WTC11 (cell line): ENCODE data around the gene RPS6KA4. TPM values are rescaled to one million over a fixed set of nuclear protein-coding genes. Genes with fewer than 3 reads are reported as not detected.

ENCODE experiments used
- CREM ChIP-seq: sonication (generic); formaldehyde crosslinking; IDR thresholded peaks from 2 replicates; pipeline ENCODE4 v1.8.1; 2022; ENCODE audit warnings: mild to moderate bottlenecking, missing genetic modification reagents, moderate library complexity
- NFYB ChIP-seq: sonication (generic); formaldehyde crosslinking; conservative IDR thresholded peaks from 2 replicates; pipeline ENCODE4 v1.8.0; 2022; ENCODE audit warnings: low read depth, missing genetic modification reagents
- RORB ChIP-seq: fragments of 250-450 bp; sonication (Bioruptor Pico); IDR thresholded peaks from 2 replicates; pipeline ENCODE4 v1.9.0; 2021; ENCODE audit warnings: mild to moderate bottlenecking
- TP53 ChIP-seq: sonication (generic); formaldehyde crosslinking; IDR thresholded peaks from 2 replicates; pipeline ENCODE4 v1.8.1; 2023; ENCODE audit warnings: mild to moderate bottlenecking, missing genetic modification reagents
- ZNF263 ChIP-seq: sonication (generic); formaldehyde crosslinking; IDR thresholded peaks from 2 replicates; pipeline ENCODE4 v1.8.1; 2022; ENCODE audit warnings: low read depth, mild to moderate bottlenecking, moderate library complexity, missing genetic modification reagents
- total RNA-seq: library from RNA; stranded (reverse); gene quantifications from 3 replicates; pipeline ENCODE4 v1.2.3, GENCODE V29; 2021
- TF ChIP-seq, protein P1 (sequence below): fragments of 250-450 bp; sonication (Bioruptor Pico); IDR thresholded peaks from 2 replicates; pipeline ENCODE4 v2.1.2; 2022; ENCODE audit warnings: mild to moderate bottlenecking, moderate library complexity
- TF ChIP-seq, protein P2 (sequence below): sonication (generic); formaldehyde crosslinking; IDR thresholded peaks from 2 replicates; pipeline ENCODE4 v1.8.0; 2023; ENCODE audit warnings: missing genetic modification reagents, mild to moderate bottlenecking, borderline replicate concordance
- TF ChIP-seq, protein P3 (sequence below): fragments of 250-450 bp; sonication (Bioruptor Pico); IDR thresholded peaks from 2 replicates; pipeline ENCODE4 v1.9.0; 2021; ENCODE audit warnings: moderate library complexity, mild to moderate bottlenecking, inconsistent platforms, borderline replicate concordance
- TF ChIP-seq, protein P4 (sequence below): sonication (generic); formaldehyde crosslinking; IDR thresholded peaks from 2 replicates; pipeline ENCODE4 v1.8.1; 2022; ENCODE audit warnings: mild to moderate bottlenecking, missing genetic modification reagents, moderate library complexity, borderline replicate concordance
- TF ChIP-seq, protein P5 (sequence below): fragments of 250-450 bp; sonication (Bioruptor Pico); IDR thresholded peaks from 2 replicates; pipeline ENCODE4 v1.9.0; 2021; ENCODE audit warnings: mild to moderate bottlenecking, borderline replicate concordance
- TF ChIP-seq, protein P6 (sequence below): sonication (generic); formaldehyde crosslinking; IDR thresholded peaks from 2 replicates; pipeline ENCODE4 v1.8.0; 2023; ENCODE audit warnings: missing genetic modification reagents
- TF ChIP-seq, protein P7 (sequence below): sonication (generic); formaldehyde crosslinking; IDR thresholded peaks from 2 replicates; pipeline ENCODE4 v1.8.1; 2022; ENCODE audit warnings: mild to moderate bottlenecking, moderate library complexity, missing genetic modification reagents
- TF ChIP-seq, protein P8 (sequence below): sonication (generic); formaldehyde crosslinking; IDR thresholded peaks from 2 replicates; pipeline ENCODE4 v1.8.1; 2023; ENCODE audit warnings: mild to moderate bottlenecking, missing genetic modification reagents

RPS6KA4 gene
- total RNA-seq, 1 experiment from 2014 or later = 16.8 TPM

DNA sequence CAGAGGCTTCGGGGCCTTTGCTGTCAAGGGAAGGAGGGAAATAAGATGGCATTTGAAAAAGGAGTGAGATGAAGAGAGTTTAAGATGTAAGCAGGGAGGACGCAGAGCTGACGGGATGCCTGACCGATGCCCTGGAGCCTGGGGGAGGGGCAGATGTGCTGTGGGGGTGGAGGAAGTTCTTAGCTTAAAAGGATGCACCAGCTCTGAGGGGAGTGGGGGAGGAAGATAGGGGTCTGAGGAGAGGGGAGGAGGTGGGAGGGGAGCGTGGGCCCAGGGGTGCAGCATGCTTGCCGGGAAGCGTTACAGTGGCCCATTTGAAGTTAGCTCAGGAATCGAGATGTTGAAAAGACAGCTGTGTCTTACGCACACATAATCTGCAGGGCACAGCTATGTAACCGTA is 56.3 kb downstream of the RPS6KA4 start (continued):
- TF ChIP-seq, protein P1, sequence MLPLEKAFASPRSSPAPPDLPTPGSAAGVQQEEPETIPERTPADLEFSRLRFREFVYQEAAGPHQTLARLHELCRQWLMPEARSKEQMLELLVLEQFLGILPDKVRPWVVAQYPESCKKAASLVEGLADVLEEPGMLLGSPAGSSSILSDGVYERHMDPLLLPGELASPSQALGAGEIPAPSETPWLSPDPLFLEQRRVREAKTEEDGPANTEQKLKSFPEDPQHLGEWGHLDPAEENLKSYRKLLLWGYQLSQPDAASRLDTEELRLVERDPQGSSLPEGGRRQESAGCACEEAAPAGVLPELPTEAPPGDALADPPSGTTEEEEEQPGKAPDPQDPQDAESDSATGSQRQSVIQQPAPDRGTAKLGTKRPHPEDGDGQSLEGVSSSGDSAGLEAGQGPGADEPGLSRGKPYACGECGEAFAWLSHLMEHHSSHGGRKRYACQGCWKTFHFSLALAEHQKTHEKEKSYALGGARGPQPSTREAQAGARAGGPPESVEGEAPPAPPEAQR (CRISPR knock-in tag) = no peak
- TF ChIP-seq, protein P2, sequence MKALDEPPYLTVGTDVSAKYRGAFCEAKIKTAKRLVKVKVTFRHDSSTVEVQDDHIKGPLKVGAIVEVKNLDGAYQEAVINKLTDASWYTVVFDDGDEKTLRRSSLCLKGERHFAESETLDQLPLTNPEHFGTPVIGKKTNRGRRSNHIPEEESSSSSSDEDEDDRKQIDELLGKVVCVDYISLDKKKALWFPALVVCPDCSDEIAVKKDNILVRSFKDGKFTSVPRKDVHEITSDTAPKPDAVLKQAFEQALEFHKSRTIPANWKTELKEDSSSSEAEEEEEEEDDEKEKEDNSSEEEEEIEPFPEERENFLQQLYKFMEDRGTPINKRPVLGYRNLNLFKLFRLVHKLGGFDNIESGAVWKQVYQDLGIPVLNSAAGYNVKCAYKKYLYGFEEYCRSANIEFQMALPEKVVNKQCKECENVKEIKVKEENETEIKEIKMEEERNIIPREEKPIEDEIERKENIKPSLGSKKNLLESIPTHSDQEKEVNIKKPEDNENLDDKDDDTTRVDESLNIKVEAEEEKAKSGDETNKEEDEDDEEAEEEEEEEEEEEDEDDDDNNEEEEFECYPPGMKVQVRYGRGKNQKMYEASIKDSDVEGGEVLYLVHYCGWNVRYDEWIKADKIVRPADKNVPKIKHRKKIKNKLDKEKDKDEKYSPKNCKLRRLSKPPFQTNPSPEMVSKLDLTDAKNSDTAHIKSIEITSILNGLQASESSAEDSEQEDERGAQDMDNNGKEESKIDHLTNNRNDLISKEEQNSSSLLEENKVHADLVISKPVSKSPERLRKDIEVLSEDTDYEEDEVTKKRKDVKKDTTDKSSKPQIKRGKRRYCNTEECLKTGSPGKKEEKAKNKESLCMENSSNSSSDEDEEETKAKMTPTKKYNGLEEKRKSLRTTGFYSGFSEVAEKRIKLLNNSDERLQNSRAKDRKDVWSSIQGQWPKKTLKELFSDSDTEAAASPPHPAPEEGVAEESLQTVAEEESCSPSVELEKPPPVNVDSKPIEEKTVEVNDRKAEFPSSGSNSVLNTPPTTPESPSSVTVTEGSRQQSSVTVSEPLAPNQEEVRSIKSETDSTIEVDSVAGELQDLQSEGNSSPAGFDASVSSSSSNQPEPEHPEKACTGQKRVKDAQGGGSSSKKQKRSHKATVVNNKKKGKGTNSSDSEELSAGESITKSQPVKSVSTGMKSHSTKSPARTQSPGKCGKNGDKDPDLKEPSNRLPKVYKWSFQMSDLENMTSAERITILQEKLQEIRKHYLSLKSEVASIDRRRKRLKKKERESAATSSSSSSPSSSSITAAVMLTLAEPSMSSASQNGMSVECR (CRISPR knock-in tag) = no peak
- TF ChIP-seq, protein P3, sequence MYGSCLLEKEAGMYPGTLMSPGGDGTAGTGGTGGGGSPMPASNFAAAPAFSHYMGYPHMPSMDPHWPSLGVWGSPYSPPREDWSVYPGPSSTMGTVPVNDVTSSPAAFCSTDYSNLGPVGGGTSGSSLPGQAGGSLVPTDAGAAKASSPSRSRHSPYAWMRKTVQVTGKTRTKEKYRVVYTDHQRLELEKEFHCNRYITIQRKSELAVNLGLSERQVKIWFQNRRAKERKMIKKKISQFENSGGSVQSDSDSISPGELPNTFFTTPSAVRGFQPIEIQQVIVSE (CRISPR knock-in tag) = no peak
- TF ChIP-seq NFYB = no peak
- no peak for TF ChIP-seq CREM (CRISPR knock-in tag)
- TF ChIP-seq, protein P4, sequence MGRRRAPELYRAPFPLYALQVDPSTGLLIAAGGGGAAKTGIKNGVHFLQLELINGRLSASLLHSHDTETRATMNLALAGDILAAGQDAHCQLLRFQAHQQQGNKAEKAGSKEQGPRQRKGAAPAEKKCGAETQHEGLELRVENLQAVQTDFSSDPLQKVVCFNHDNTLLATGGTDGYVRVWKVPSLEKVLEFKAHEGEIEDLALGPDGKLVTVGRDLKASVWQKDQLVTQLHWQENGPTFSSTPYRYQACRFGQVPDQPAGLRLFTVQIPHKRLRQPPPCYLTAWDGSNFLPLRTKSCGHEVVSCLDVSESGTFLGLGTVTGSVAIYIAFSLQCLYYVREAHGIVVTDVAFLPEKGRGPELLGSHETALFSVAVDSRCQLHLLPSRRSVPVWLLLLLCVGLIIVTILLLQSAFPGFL = no peak
- TF ChIP-seq, protein P5, sequence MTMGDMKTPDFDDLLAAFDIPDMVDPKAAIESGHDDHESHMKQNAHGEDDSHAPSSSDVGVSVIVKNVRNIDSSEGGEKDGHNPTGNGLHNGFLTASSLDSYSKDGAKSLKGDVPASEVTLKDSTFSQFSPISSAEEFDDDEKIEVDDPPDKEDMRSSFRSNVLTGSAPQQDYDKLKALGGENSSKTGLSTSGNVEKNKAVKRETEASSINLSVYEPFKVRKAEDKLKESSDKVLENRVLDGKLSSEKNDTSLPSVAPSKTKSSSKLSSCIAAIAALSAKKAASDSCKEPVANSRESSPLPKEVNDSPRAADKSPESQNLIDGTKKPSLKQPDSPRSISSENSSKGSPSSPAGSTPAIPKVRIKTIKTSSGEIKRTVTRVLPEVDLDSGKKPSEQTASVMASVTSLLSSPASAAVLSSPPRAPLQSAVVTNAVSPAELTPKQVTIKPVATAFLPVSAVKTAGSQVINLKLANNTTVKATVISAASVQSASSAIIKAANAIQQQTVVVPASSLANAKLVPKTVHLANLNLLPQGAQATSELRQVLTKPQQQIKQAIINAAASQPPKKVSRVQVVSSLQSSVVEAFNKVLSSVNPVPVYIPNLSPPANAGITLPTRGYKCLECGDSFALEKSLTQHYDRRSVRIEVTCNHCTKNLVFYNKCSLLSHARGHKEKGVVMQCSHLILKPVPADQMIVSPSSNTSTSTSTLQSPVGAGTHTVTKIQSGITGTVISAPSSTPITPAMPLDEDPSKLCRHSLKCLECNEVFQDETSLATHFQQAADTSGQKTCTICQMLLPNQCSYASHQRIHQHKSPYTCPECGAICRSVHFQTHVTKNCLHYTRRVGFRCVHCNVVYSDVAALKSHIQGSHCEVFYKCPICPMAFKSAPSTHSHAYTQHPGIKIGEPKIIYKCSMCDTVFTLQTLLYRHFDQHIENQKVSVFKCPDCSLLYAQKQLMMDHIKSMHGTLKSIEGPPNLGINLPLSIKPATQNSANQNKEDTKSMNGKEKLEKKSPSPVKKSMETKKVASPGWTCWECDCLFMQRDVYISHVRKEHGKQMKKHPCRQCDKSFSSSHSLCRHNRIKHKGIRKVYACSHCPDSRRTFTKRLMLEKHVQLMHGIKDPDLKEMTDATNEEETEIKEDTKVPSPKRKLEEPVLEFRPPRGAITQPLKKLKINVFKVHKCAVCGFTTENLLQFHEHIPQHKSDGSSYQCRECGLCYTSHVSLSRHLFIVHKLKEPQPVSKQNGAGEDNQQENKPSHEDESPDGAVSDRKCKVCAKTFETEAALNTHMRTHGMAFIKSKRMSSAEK (CRISPR knock-in tag) = no peak
- no peak for TF ChIP-seq RORB (CRISPR knock-in tag)
- TF ChIP-seq, protein P6, sequence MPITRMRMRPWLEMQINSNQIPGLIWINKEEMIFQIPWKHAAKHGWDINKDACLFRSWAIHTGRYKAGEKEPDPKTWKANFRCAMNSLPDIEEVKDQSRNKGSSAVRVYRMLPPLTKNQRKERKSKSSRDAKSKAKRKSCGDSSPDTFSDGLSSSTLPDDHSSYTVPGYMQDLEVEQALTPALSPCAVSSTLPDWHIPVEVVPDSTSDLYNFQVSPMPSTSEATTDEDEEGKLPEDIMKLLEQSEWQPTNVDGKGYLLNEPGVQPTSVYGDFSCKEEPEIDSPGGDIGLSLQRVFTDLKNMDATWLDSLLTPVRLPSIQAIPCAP (CRISPR knock-in tag) = no peak
- TF ChIP-seq, protein P7, sequence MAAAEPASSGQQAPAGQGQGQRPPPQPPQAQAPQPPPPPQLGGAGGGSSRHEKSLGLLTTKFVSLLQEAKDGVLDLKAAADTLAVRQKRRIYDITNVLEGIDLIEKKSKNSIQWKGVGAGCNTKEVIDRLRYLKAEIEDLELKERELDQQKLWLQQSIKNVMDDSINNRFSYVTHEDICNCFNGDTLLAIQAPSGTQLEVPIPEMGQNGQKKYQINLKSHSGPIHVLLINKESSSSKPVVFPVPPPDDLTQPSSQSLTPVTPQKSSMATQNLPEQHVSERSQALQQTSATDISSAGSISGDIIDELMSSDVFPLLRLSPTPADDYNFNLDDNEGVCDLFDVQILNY = no peak
- no peak for TF ChIP-seq TP53 (CRISPR knock-in tag)
- TF ChIP-seq ZNF263 (CRISPR knock-in tag) = no peak
- TF ChIP-seq, protein P8, sequence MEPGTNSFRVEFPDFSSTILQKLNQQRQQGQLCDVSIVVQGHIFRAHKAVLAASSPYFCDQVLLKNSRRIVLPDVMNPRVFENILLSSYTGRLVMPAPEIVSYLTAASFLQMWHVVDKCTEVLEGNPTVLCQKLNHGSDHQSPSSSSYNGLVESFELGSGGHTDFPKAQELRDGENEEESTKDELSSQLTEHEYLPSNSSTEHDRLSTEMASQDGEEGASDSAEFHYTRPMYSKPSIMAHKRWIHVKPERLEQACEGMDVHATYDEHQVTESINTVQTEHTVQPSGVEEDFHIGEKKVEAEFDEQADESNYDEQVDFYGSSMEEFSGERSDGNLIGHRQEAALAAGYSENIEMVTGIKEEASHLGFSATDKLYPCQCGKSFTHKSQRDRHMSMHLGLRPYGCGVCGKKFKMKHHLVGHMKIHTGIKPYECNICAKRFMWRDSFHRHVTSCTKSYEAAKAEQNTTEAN (CRISPR knock-in tag) = no peak
